ENCODE data around the gene PIK3R2. TPM values are rescaled to one million over a fixed set of nuclear protein-coding genes. Genes with fewer than 3 reads are reported as not detected.

The PIK3R2 gene
- total RNA-seq, 1 donor from 2014 or later: 21.6 TPM

GRCh38 chr19:18126097-18126496, 26.9 kb upstream of the PIK3R2 start:
- H3K27ac ChIP-seq: no peak overlapping the region
- H3K27me3 ChIP-seq (ENCODE audit: low read depth): no peaks in the 10 kb centered on the region
- H3K9me3 ChIP-seq: no peaks in the 10 kb centered on the region
- ATAC-seq (no peak), DNase-seq (no peak)
- intact Hi-C loops (cut with DNase I): no loop called here
- TF ChIP-seq, protein P1, sequence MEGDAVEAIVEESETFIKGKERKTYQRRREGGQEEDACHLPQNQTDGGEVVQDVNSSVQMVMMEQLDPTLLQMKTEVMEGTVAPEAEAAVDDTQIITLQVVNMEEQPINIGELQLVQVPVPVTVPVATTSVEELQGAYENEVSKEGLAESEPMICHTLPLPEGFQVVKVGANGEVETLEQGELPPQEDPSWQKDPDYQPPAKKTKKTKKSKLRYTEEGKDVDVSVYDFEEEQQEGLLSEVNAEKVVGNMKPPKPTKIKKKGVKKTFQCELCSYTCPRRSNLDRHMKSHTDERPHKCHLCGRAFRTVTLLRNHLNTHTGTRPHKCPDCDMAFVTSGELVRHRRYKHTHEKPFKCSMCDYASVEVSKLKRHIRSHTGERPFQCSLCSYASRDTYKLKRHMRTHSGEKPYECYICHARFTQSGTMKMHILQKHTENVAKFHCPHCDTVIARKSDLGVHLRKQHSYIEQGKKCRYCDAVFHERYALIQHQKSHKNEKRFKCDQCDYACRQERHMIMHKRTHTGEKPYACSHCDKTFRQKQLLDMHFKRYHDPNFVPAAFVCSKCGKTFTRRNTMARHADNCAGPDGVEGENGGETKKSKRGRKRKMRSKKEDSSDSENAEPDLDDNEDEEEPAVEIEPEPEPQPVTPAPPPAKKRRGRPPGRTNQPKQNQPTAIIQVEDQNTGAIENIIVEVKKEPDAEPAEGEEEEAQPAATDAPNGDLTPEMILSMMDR (IDR thresholded peaks at IDR 0.05): no peak
- H3K36me3 ChIP-seq: peaks cover 84% of the 10 kb centered on the region
- H3K4me3 ChIP-seq: no peak overlapping the region
- H3K4me1 ChIP-seq: no peaks in the 10 kb centered on the region

GRCh38 chr19:18128044-18128443, 24.9 kb upstream of the PIK3R2 start:
- TF ChIP-seq, protein P1 (IDR thresholded peaks at IDR 0.05): no peak
- Histone ChIP-seq H3K4me3 (no peak overlapping the region), H3K4me1 (no peaks in the 10 kb centered on the region), H3K27ac (no peak overlapping the region), H3K9me3 (no peaks in the 10 kb centered on the region), H3K27me3 (ENCODE audit: low read depth) (no peaks in the 10 kb centered on the region), H3K36me3 (peaks cover 86% of the 10 kb centered on the region)
- intact Hi-C loops (cut with DNase I): no loop called here
- ATAC-seq (no peak), DNase-seq (no peak)

GRCh38 chr19:18128805-18129204, 24.2 kb upstream of the PIK3R2 start:
- intact Hi-C loops (cut with DNase I): no loop called here
- H3K27ac ChIP-seq: no peak overlapping the region
- no peak for DNase-seq

GRCh38 chr19:18130523-18131242, 22.3 kb upstream of the PIK3R2 start:
- DNase-seq: no peak
- H3K4me3 ChIP-seq: no peak overlapping the region
- peaks cover 87% of the 10 kb centered on the region for H3K36me3 ChIP-seq
- H3K27me3 ChIP-seq (ENCODE audit: low read depth): no peaks in the 10 kb centered on the region
- ATAC-seq: no peak
- intact Hi-C loops (cut with DNase I): no loop called here
- no peak overlapping the region for H3K27ac ChIP-seq
- H3K4me1 ChIP-seq: no peaks in the 10 kb centered on the region
- no peaks in the 10 kb centered on the region for H3K9me3 ChIP-seq
- TF ChIP-seq, protein P1 (IDR thresholded peaks at IDR 0.05): no peak

More at GRCh38 chr19:18128805-18129204, 24.2 kb upstream of the PIK3R2 start:
- Histone ChIP-seq H3K9me3 (no peaks in the 10 kb centered on the region), H3K36me3 (peaks cover 88% of the 10 kb centered on the region), H3K27me3 (ENCODE audit: low read depth) (no peaks in the 10 kb centered on the region), H3K4me1 (no peaks in the 10 kb centered on the region), H3K4me3 (no peak overlapping the region)
- TF ChIP-seq, protein P1 (IDR thresholded peaks at IDR 0.05): no peak
- no peak for ATAC-seq

DNA sequence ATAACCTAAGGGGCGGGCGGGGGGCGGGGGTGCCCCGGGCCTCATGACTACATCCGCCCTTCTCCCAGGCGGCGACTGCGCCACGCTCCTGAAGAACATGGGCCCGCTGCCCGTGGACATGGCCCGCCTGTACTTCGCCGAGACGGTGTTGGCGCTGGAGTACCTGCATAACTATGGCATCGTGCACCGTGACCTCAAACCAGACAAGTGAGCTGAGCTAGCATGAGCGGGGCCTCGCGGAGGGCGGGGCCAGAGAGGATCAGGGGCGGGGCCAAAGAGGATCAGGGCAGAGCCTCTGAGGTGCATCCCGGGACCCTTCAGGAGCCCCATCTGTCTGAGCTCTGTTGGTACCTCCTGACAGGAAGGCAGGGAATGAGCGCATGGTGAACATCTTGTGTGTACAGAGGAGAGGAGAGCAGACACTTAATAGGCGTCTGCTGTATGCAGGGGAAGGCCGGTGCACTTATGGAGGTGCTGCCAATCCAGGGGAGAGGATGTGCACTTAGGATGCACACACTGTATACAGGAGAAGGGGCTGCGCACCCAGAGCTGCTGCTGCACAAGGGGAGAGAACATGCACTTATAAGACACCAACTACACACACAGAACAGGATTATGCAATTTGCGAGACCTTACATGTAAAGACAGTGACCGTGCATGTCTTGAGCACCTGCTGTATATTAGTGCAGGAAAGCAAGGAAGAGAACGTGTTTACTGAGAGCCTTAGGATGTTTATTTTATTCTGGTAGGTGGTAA, 20.9 kb upstream of the PIK3R2 start:
- ATAC-seq: no peak
- TF ChIP-seq, protein P1 (IDR thresholded peaks at IDR 0.05): no peak
- DNase-seq: no peak

More for the DNA sequence above, 20.9 kb upstream of the PIK3R2 start:
- intact Hi-C loops (cut with DNase I): no loop called here
- Histone ChIP-seq H3K4me3 (no peak overlapping the region), H3K4me1 (no peaks in the 10 kb centered on the region), H3K9me3 (no peaks in the 10 kb centered on the region), H3K36me3 (peaks cover 93% of the 10 kb centered on the region), H3K27ac (no peak overlapping the region), H3K27me3 (ENCODE audit: low read depth) (no peaks in the 10 kb centered on the region)
